H4 (cell line): ENCODE data around the gene BICDL1. TPM values are rescaled to one million over a fixed set of nuclear protein-coding genes. Genes with fewer than 3 reads are reported as not detected.

ENCODE experiments used
- DNase-seq: peaks from one replicate; pipeline ENCODE4 v3.0.0-alpha.2; 2015; ENCODE audit warnings: low spot score
- total RNA-seq: library from RNA; depleted of rRNA; stranded (reverse); fragments of >200 nt; shearing (Covaris generic); gene quantifications from 2 replicates; pipeline ENCODE4 v1.2.3, GENCODE V29; 2014; rRNA removed

BICDL1 gene
- total RNA-seq, 1 experiment from 2014 or later = 1.4 TPM

GRCh38 chr12:120125792-120126634 is 137.0 kb downstream of the BICDL1 start:
- DNase-seq = no peak

GRCh38 chr12:120126635-120127005 is 137.6 kb downstream of the BICDL1 start:
- no peak for DNase-seq

GRCh38 chr12:120130011-120130410 is 141.0 kb downstream of the BICDL1 start:
- no peak for DNase-seq

GRCh38 chr12:120131116-120131515 is 142.1 kb downstream of the BICDL1 start:
- DNase-seq = no peak

GRCh38 chr12:120132054-120132836 is 143.2 kb downstream of the BICDL1 start:
- no peak for DNase-seq

GRCh38 chr12:120132863-120133385 is 143.9 kb downstream of the BICDL1 start:
- DNase-seq = no peak

- DNase-seq = no peak
Observed at GRCh38 chr12:120134307-120134980, 145.4 kb downstream of the BICDL1 start.

- no peak for DNase-seq
Observed at GRCh38 chr12:120136093-120136770, 147.2 kb downstream of the BICDL1 start.

- no peak for DNase-seq
Observed at GRCh38 chr12:120137833-120138232, 148.8 kb downstream of the BICDL1 start.

- no peak for DNase-seq
Observed at GRCh38 chr12:120138366-120138765, 149.3 kb downstream of the BICDL1 start.

GRCh38 chr12:120139958-120140357 is 150.9 kb downstream of the BICDL1 start:
- DNase-seq = no peak

GRCh38 chr12:120140603-120141002 is 151.6 kb downstream of the BICDL1 start:
- DNase-seq = no peak

- no peak for DNase-seq
Observed at GRCh38 chr12:120141336-120141735, 152.3 kb downstream of the BICDL1 start.

GRCh38 chr12:120142231-120142877 is 153.3 kb downstream of the BICDL1 start:
- DNase-seq = no peak

Other genes with a start within 250 kb of the BICDL1 start
- 7.7 and 16.9 TPM in 2 replicates for gene CIT, start 111.9 kb upstream of the BICDL1 start, total RNA-seq
- gene RAB35, start 127.5 kb downstream of the BICDL1 start, total RNA-seq = 17.7 and 23.2 TPM in 2 replicates
- gene GCN1, start 205.5 kb downstream of the BICDL1 start, total RNA-seq = 33.7 and 59.7 TPM in 2 replicates
- 6,442 and 6,835 TPM in 2 replicates for gene RPLP0, start 211.9 kb downstream of the BICDL1 start, total RNA-seq